HG02623 (cell line): Measurements from ENCODE around the gene DOLPP1.

ENCODE experiments used
- ATAC-seq: cut with Tn5 transposase; IDR thresholded peaks from one replicate; pipeline ENCODE4 v1.9.1; 2021; ENCODE audit warnings: moderate library complexity; ENCODE audit not compliant: unreplicated experiment

DOLPP1 gene

DNA sequence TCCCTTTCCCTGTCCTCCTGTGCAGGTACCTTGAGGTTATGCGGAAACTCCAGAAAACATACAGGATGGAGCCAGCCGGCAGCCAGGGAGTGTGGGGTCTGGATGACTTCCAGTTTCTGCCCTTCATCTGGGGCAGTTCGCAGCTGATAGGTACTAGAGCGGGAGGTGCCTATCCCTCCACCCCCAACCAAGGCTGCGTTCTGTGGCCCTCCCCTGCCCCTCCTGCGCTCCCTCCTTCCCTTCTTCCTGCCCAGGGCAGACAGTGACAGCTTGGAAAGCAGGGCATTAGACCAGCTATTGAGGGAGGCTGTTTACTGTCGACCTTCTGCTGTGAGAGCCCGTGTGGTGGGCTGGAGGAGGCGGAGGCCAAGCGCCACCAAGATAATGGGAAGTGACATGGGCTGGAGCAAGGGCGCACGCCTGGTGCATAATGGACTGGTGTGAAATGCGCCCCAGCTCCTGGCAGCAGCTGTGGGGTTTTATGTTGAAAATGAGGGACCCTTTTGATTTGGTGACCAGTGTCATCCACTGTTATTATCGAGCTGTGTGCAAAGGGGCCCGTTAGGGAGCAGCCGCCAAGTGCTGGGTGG, 55.6 kb downstream of the DOLPP1 start:
- no peak for ATAC-seq

DNA sequence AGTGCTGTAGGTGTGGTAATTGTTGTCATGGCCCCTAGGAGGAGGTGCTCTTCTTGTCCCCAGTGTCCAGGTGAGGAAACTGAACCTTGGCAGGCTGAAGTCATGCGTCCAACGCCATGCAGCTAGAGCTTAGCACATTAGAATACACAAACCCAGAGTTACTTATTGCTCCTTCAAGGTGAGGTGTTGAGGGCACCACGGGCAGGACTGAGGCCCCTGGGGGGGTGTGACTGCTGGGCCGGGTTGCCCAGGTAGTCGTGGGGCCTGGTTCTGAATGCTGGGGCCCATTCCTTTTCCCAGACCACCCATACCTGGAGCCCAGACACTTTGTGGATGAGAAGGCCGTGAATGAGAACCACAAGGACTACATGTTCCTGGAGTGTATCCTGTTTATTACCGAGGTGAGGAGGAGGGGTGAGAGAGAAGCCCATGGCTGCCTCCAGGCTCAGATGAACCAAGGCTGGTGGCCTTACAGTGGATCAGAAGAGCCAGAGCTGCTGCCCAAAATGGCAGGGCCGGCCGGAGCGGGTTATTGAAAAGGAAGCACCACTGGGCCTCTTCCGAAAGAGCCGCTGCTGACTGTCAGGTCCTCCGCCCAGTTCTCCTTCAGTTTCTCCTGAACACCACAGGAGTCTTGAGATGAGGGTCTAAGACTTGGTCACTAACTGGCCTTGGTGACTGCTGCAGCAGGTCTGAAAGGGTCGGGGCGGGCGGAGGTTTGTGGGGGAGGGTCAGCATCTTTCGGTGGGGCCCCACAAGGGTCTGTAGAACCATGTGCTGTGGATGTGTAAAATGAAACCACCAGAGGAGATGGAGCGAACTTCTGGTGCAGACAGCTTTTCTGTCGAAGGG, 56.6 kb downstream of the DOLPP1 start:
- no peak for ATAC-seq

GRCh38 chr9:129138144-129138462, 57.2 kb downstream of the DOLPP1 start:
- no peak for ATAC-seq

DNA sequence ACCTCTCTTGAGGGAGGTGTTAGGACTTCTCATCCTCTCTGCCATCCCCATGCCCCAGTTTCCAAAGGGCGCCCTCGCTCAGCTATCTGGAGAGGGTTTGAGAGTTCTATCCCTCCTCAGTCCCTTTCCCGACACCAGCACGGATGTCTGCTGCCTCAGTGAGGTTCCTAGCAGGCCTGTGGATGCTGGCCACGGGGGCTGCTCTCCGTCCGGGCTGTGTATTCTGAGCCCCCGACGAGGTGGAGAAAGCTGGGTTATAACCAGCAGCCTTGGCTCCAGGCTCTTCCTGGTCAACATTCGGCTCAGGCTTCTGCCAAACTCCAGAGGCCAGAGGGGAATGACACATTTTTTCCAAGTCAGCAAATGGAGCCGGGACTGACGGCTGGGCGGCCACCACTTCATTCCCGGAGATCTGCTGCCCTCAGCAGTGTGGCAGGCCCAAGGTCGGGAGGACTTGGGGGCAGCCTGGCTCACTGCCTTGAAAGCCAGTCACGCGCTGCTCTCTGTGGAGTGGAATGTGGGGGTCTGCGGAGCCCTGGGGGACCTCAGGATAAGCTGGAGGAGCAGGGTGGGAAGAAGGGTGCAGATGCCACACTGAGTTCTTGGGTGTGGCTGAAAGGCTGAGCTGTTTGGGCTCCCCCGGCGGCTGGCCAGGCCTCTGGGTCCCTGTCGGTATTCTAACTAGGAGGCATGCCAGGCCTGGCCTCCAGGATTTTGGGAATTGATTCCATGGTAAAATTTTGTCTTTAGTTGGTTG, 57.7 kb downstream of the DOLPP1 start:
- no peak for ATAC-seq

- ATAC-seq, result no peak
Measured at GRCh38 chr9:129139233-129139992, 58.5 kb downstream of the DOLPP1 start.

GRCh38 chr9:129139993-129140396, 59.1 kb downstream of the DOLPP1 start:
- peak; percentile 39 for ATAC-seq
